Measurements from ENCODE around the gene CNTNAP2. TPM values are rescaled to one million over a fixed set of nuclear protein-coding genes. Genes with fewer than 3 reads are reported as not detected.

Gene CNTNAP2
- total RNA-seq, 4 donors from 2014 or later: 0.42 to 0.71 TPM; not detected in 2

- no peak overlapping the region for H3K4me3 ChIP-seq (ENCODE audit: low read depth, poor library complexity, severe bottlenecking)
- intact Hi-C loops (cut with DNase I; ENCODE audit: low total_unique reads): no loop called here
- 82 to 87% methylated on average over 3 of the region's 3 CpGs for WGBS, 2 donors
- DNase-seq (ENCODE audit: low spot score in 2 of 2): no peak
- TF ChIP-seq CTCF (IDR thresholded peaks at IDR 0.05) (no peak), POLR2A (IDR thresholded peaks at IDR 0.05) (no peak)
These were observed 2031.9 kb downstream of the CNTNAP2 start for GRCh38 chr7:148148456-148148855.

GRCh38 chr7:148149730-148150129 is 2033.1 kb downstream of the CNTNAP2 start:
- 84 to 87% methylated on average over 3 of the region's 3 CpGs for WGBS, 2 donors
- no peak overlapping the region for H3K4me3 ChIP-seq (ENCODE audit: low read depth, poor library complexity, severe bottlenecking)
- intact Hi-C loops (cut with DNase I; ENCODE audit: low total_unique reads): no loop called here
- TF ChIP-seq CTCF (IDR thresholded peaks at IDR 0.05) (no peak), POLR2A (IDR thresholded peaks at IDR 0.05) (no peak)
- DNase-seq (ENCODE audit: low spot score in 2 of 2): no peak

GRCh38 chr7:148151778-148152177 is 2035.2 kb downstream of the CNTNAP2 start:
- TF ChIP-seq POLR2A (IDR thresholded peaks at IDR 0.05): no peak
- no peak for TF ChIP-seq CTCF (IDR thresholded peaks at IDR 0.05)
- DNase-seq (ENCODE audit: low spot score in 2 of 2): no peak
- intact Hi-C loops (cut with DNase I; ENCODE audit: low total_unique reads): no loop called here
- H3K4me3 ChIP-seq (ENCODE audit: low read depth, poor library complexity, severe bottlenecking): no peak overlapping the region
- 88 to 94% methylated on average over 2 of the region's 2 CpGs for WGBS, 2 donors

- TF ChIP-seq CTCF (IDR thresholded peaks at IDR 0.05): no peak
- no peak for TF ChIP-seq POLR2A (IDR thresholded peaks at IDR 0.05)
- 64 to 70% methylated on average over 6 of the region's 6 CpGs for WGBS, 2 donors
- no peak overlapping the region for H3K4me3 ChIP-seq (ENCODE audit: low read depth, poor library complexity, severe bottlenecking)
- intact Hi-C loops (cut with DNase I; ENCODE audit: low total_unique reads): no loop called here
- no peak for DNase-seq (ENCODE audit: low spot score in 2 of 2)
These were observed 2037.1 kb downstream of the CNTNAP2 start for GRCh38 chr7:148153616-148154284.

- intact Hi-C loops (cut with DNase I; ENCODE audit: low total_unique reads): no loop called here
- no peak overlapping the region for H3K4me3 ChIP-seq (ENCODE audit: low read depth, poor library complexity, severe bottlenecking)
- no peak for DNase-seq (ENCODE audit: low spot score in 2 of 2)
- 73 to 75% methylated on average over 9 of the region's 9 CpGs for WGBS, 2 donors
- TF ChIP-seq POLR2A (IDR thresholded peaks at IDR 0.05): no peak
- TF ChIP-seq CTCF (IDR thresholded peaks at IDR 0.05): no peak
These were observed 2038.4 kb downstream of the CNTNAP2 start for GRCh38 chr7:148155000-148155399.

GRCh38 chr7:148155826-148156225 is 2039.2 kb downstream of the CNTNAP2 start:
- no peak for DNase-seq (ENCODE audit: low spot score in 2 of 2)
- H3K4me3 ChIP-seq (ENCODE audit: low read depth, poor library complexity, severe bottlenecking): no peak overlapping the region
- intact Hi-C loops (cut with DNase I; ENCODE audit: low total_unique reads): no loop called here
- no peak for TF ChIP-seq CTCF (IDR thresholded peaks at IDR 0.05)
- no peak for TF ChIP-seq POLR2A (IDR thresholded peaks at IDR 0.05)
- WGBS, 2 donors: 88 to 89% methylated on average over 8 of the region's 8 CpGs

Measured in lower leg skin (tissue), 4 donors.